SJSA1 (cell line): ENCODE results near the gene SDR42E2. TPM values are rescaled to one million over a fixed set of nuclear protein-coding genes. Genes with fewer than 3 reads are reported as not detected.
"Not testable (repeated sequence)": the region's sequence is repeated elsewhere in the genome, so short reads cannot be mapped to it uniquely, and the experiment has no call there.

Experiments used
- DNase-seq, 2 experiments: peaks; one replicate each; pipeline ENCODE4 v3.0.0-alpha.2; 2015 to 2020; ENCODE audit warnings: low spot score in 2 of 2, low read depth in 1 of 2
- H3K27ac ChIP-seq: fragments of 250-450 bp; sonication (Bioruptor Pico); 2 replicates; pipeline ENCODE4 v1.5.1; 2020; ENCODE audit warnings: mild to moderate bottlenecking, moderate library complexity
- H3K27me3 ChIP-seq: fragments of 250-450 bp; sonication (Bioruptor Pico); replicated peaks from 2 replicates; pipeline ENCODE4 v1.5.1; 2020; ENCODE audit warnings: mild to moderate bottlenecking, moderate library complexity
- H3K36me3 ChIP-seq: fragments of 250-450 bp; sonication (Bioruptor Pico); 2 replicates; pipeline ENCODE4 v1.5.1; 2020; ENCODE audit warnings: mild to moderate bottlenecking
- H3K4me1 ChIP-seq: fragments of 250-450 bp; sonication (Bioruptor Pico); replicated peaks from 2 replicates; pipeline ENCODE4 v1.6.1; 2021; ENCODE audit warnings: mild to moderate bottlenecking
- H3K4me3 ChIP-seq: fragments of 250-450 bp; sonication (Bioruptor Pico); 2 replicates; pipeline ENCODE4 v1.5.1; 2020; ENCODE audit warnings: mild to moderate bottlenecking
- H3K9me3 ChIP-seq: fragments of 250-450 bp; sonication (Bioruptor Pico); replicated peaks from 2 replicates; pipeline ENCODE4 v1.5.1; 2020; ENCODE audit warnings: mild to moderate bottlenecking
- total RNA-seq: library from RNA; depleted of rRNA; stranded (reverse); fragments of >200 nt; shearing (Covaris generic); gene quantifications from 2 replicates; pipeline ENCODE4 v1.2.3, GENCODE V29; 2014; rRNA removed

Gene SDR42E2
- total RNA-seq: not detected in 2 replicates

DNA sequence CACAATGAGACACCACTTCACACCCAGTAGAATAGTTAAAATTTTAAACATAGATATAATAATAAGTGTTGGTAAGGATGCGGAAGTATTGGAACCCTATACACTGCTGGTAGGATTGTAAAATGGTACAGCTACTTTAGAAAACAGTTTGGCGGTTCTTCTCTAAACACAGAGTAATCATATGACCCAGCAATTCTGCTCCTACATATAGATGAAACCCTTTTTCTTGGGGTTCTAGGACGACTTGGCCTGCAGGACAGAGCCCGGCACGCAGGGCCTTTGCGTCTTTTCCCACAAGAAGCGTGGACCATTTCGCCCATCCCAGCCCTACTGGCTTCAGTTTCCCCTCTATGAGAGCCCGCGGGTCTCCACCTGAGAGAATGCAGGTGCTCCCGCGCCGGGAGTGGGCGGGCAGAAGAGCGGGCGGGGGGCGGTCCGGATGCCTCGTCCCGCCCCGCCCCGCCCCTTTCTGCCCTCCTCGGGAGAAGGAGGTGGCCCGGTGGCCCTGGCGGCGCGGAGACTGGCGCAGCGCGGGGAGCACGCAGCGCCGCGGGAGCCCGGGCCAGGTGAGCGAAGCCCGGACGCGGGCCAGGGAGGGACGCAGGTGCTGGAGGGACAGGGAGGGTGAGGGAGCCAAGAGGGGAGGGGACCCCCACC lies at the start of gene SDR42E2:
SDR42E2 (plus strand) TSS at position 508 of the 657 bp plus-strand sequence. CDS start 3,077 bp downstream, outside the sequence.
- no peak for DNase-seq
- no peak within 1 kb of the TSS for H3K4me3 ChIP-seq
- no peak within 1 kb of the TSS for H3K27ac ChIP-seq
- peaks cover 21% of the 10 kb centered on the region for H3K27me3 ChIP-seq
- H3K4me1 ChIP-seq: no peaks in the 10 kb centered on the region
- 0 out of 2 replicates have a peak, but pooled peaks cover 3% of the 10 kb centered on the region for H3K9me3 ChIP-seq
- no peaks in the 10 kb centered on the region for H3K36me3 ChIP-seq

DNA sequence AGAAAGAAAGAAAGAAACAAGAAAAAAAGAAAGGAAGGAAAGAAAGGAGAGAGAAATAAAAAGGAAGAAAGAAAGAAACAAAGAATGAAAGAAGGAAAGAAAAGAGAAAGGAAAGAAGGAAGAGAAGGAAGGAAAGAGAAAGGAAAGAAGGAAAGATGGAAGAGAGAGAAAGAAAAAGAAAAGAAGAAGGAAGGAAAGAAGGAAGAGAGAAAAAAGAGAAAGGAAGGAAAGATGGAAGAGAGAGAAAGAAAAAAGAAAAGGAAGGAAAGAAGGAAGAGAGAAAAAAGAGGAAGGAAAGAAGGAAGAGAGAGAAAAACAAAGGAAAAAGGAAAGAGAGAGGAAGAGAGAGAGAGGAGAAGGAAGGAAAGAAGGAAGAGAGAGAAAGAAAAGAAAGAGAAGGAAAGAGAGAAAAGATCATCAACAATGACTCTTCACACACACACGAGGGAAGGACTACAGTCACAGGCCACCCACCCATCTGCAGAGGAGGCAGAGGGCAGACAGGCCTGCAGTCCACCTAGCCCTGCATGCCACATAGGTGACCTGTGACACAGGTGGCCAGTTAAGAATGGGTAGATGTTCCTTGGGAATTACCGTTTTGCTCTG lies 46.1 kb upstream of the SDR42E2 start:
- H3K27ac ChIP-seq: no peak overlapping the region
- DNase-seq: no peak

DNA sequence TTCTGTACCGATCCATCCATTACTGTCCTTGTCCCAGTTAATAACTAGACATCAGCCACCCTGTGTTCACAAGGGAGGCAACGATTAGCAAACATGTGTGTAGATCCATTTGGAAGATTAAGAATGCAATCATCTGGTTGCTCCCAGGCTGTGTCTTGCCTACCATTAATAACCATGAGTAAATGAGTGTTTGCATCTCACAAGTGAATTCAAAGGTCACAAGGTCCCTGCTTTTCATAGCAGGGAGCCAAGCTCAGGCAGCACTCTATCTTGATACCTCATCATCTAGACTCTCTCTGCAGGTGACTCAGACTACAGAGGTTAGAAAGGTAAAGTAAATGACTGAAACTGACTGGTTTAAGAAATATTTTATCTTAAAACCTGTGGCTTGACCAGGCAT lies 44.7 kb upstream of the SDR42E2 start:
- Histone ChIP-seq H3K9me3 (no peaks in the 10 kb centered on the region), H3K27ac (no peak overlapping the region), H3K27me3 (0 out of 2 replicates have a peak, but pooled peaks cover 5% of the 10 kb centered on the region), H3K4me1 (no peaks in the 10 kb centered on the region), H3K4me3 (no peak overlapping the region), H3K36me3 (no peaks in the 10 kb centered on the region)
- no peak for DNase-seq

More for the DNA sequence above, 46.1 kb upstream of the SDR42E2 start:
- Histone ChIP-seq H3K27me3 (peaks cover 5% of the 10 kb centered on the region), H3K4me3 (no peak overlapping the region), H3K36me3 (no peaks in the 10 kb centered on the region), H3K4me1 (no peaks in the 10 kb centered on the region), H3K9me3 (no peaks in the 10 kb centered on the region)

DNA sequence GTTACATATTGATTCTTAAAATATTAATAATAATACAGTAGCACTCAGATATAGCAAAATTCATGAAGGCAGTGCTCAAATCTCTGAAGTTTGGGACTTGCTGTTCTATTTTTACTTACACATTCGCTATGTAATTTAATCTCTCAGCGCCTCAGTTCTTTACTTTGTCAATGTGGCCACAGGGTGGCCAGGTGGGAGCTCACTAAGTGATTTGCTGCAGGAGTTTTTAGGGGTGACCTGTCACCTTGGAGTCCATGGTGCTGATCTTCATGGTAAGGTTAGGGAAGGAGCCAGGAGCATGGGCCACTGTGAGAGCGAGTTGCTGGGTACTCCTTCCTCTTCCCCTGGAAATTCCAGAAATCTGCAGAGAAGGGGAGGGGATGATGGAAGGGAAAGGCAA lies 41.9 kb upstream of the SDR42E2 start:
- H3K36me3 ChIP-seq: no peaks in the 10 kb centered on the region
- H3K9me3 ChIP-seq: no peaks in the 10 kb centered on the region
- H3K27me3 ChIP-seq: no peaks in the 10 kb centered on the region
- no peak overlapping the region for H3K4me3 ChIP-seq
- no peaks in the 10 kb centered on the region for H3K4me1 ChIP-seq
- no peak overlapping the region for H3K27ac ChIP-seq
- DNase-seq: no peak

DNA sequence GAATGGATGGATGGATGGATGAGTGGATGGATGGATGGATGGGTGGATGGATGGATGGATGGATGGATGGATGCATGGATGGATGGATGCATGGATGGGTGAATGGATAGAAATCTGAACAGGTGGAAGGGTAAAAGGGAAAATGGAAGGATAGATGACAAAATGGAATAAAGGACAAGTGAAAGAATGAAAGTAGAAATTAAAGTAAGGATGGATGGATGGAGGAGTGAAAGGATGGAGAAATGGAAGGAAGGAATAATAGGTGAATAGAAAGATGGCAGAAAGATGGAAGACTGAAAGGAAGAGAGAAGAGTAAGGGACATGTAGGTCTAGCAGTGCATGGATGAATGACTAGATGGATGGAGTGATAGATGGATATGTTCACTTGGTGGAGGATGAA lies 40.1 kb upstream of the SDR42E2 start:
- DNase-seq: no peak
- Histone ChIP-seq H3K4me1 (no peaks in the 10 kb centered on the region), H3K27ac (no peak overlapping the region), H3K4me3 (no peak overlapping the region), H3K9me3 (no peaks in the 10 kb centered on the region), H3K27me3 (no peaks in the 10 kb centered on the region), H3K36me3 (no peaks in the 10 kb centered on the region)

DNA sequence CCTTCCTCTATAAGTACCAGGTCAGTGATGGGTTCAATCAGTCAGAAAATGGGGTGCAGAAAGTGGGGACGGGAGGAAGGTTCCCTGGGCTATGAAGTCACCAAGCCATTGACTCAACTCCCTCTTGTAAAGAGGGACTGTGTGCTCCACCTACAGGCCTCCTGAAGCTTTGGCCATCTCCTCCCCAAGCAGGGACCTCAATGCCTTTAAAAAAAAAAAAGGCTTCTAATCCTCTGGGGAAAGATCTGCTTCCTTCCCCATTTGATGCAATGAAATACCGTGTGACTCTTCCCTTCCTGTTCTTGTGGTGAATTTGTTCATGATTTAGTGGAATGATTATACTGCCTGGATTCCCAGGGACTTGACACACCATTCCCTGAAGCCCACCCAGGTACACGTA lies 39.2 kb upstream of the SDR42E2 start:
- DNase-seq: no peak
- no peaks in the 10 kb centered on the region for H3K4me1 ChIP-seq
- no peak overlapping the region for H3K4me3 ChIP-seq

DNA sequence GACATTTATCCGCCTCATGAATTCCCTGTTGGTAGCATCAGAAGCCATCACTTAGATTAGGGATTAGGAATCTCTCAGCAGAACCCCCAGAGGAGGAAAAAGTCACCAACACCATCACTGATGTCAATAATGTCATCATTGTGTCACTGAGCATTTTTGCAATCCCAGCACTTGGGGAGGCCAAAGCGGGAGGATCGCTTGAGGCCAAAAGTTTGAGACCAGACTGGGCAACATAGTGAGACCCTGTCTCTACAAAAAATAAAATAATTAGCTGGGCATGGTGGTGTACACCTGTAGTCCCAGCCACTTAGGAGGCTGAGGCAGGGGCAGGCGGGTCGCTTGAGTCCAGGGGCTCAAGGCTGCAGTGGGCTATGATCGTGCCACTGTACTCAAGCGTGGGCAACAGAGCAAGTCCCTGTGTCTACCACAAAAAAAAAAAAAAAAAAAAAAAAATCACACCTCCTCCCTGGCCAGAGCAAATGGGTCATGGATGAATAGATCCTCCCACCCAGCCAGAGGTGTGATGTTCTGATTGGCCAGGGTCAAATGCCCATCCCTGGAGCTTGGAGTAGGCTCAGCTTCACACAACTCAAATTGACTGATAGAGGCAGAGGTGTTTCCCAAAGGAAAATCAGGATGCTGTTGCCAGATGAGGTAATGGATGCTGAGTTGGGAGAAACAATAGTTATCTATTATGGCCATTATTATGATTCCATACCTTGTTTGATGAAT lies 38.4 kb upstream of the SDR42E2 start:
- H3K4me1 ChIP-seq: no peaks in the 10 kb centered on the region
- no peak for DNase-seq
- H3K27me3 ChIP-seq: no peaks in the 10 kb centered on the region
- no peaks in the 10 kb centered on the region for H3K36me3 ChIP-seq
- 0 out of 2 replicates have a peak, but pooled peaks cover 3% of the 10 kb centered on the region for H3K9me3 ChIP-seq
- H3K27ac ChIP-seq: no peak overlapping the region
- no peak overlapping the region for H3K4me3 ChIP-seq

More for the DNA sequence above, 39.2 kb upstream of the SDR42E2 start:
- Histone ChIP-seq H3K9me3 (no peaks in the 10 kb centered on the region), H3K27me3 (no peaks in the 10 kb centered on the region), H3K27ac (no peak overlapping the region), H3K36me3 (no peaks in the 10 kb centered on the region)

DNA sequence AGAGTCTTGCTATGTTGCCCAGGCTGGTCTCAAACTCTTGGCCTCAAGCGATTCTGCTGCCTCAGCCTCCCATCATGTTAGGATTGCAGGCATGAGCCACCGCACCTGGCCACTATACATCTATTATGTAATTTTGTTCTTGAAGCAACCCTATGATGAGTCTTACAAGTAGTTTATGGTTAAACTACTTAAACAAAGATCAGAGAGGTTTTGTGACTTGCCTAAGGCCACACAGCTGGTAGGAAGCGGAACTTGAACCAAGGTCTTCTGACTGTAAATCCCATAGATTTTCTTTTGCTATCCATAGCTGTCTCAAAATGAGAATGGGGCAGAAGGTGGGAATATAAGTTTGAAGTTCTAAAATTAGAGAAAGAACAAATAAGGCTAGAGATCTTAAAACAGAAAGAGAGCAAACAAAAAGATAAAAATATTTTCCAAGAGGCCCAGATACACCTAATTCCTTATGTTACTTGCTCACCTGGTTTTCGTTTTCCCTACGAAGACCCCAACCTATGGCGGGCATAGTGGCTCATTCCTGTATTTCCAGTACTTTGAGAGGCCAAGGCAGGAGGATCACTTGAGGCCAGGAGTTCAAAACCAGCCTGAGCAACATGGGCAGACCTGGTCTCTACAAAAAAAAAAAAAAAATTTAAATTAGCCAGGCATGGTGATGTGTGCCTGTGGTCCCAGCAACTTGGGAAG lies 37.6 kb upstream of the SDR42E2 start:
- Histone ChIP-seq H3K27me3 (no peaks in the 10 kb centered on the region), H3K27ac (no peak overlapping the region), H3K36me3 (no peaks in the 10 kb centered on the region), H3K4me1 (no peaks in the 10 kb centered on the region), H3K9me3 (0 out of 2 replicates have a peak, but pooled peaks cover 3% of the 10 kb centered on the region), H3K4me3 (no peak overlapping the region)
- no peak for DNase-seq

DNA sequence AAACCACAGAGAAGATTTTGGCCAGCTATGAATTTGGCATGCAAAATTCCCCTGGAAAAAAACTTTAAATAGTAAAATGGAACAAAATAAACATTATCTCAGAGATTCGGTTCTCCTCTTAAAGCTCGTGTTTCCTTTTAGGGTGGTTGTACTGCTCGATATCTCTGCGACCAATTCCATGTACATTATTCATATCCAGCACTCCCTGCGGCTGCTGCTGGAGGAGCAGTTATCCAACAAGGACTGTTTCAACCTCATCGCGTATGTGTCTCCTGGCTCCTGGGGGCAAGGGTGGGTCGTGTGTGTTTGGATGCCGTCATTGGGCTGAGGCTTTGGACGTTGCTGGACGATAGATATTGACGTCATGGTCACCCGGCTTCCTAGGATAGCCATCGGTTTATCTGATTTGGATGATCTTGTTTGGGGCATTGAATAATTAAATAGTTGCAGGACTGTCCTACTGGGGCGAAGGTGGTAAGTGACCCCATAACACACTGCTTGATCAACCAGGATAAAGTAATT lies 36.2 kb upstream of the SDR42E2 start:
- H3K4me1 ChIP-seq: no peaks in the 10 kb centered on the region
- no peaks in the 10 kb centered on the region for H3K27me3 ChIP-seq
- DNase-seq: no peak
- H3K4me3 ChIP-seq: no peak overlapping the region
- H3K36me3 ChIP-seq: no peaks in the 10 kb centered on the region
- H3K9me3 ChIP-seq: 0 out of 2 replicates have a peak, but pooled peaks cover 3% of the 10 kb centered on the region
- H3K27ac ChIP-seq: no peak overlapping the region

DNA sequence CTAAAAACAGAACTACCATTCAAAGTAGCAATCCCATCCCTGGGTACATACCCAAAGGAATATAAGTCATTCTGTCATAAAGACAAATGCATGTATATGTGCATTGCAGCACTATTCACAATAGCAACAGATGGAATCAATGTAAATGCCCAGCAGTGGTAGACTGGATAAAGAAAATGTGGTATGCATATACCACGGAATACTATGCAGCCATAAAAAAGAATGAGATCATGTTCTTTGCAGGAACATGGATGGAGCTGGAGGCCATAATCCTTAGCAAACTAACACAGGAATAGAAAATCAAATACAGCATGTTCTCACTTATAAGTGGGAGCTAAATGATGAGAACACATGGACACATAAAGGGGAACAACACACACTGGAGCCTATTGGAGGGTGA lies 33.8 kb upstream of the SDR42E2 start:
- H3K9me3 ChIP-seq, H3K36me3 ChIP-seq, H3K27me3 ChIP-seq, H3K4me1 ChIP-seq, H3K4me3 ChIP-seq, DNase-seq, H3K27ac ChIP-seq: not testable (repeated sequence)

DNA sequence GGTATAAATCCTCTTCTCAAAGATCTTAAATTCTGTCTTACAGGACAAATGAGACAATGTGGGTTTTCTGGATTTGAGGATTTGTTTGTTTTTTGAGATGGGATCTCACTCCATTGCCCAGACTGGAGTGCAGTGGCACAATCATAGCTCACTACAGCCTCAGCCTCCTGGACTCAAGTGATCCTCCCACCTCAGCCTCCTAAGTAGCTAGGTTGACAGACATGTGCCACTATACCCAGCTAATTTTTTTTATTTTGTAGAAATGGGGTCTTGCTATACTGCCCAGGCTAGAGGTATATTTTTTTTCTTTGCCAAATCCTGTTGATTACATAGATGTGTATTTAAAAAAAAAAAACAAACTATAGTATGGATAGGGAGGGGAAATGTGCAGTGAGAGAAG lies 31.8 kb upstream of the SDR42E2 start:
- Histone ChIP-seq H3K4me3 (no peak overlapping the region), H3K27me3 (no peaks in the 10 kb centered on the region), H3K9me3 (0 out of 2 replicates have a peak, but pooled peaks cover 3% of the 10 kb centered on the region), H3K36me3 (no peaks in the 10 kb centered on the region), H3K27ac (no peak overlapping the region), H3K4me1 (no peaks in the 10 kb centered on the region)
- DNase-seq: no peak

DNA sequence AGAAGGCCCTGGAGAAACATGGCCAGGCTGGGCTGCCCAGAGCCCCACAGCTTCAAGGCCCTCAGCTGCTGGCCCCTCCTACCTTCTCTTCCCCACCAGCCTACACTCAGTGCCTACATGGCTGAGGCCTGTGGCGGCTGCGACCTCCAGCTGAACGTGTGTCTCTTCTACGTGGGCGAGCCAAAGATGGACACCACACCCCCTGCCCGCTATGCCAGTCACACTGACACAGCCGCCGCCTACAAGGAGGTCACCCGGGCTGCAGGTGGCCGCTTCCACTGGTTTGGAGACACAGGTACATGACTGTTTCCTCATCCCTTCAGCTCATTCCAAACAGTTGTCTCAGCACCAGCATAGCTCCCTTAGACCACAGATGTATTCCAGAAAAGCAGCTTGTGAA lies 29.5 kb upstream of the SDR42E2 start:
- no peak overlapping the region for H3K4me3 ChIP-seq
- DNase-seq: no peak
- 0 out of 2 replicates have a peak, but pooled peaks cover 3% of the 10 kb centered on the region for H3K9me3 ChIP-seq
- H3K36me3 ChIP-seq: no peaks in the 10 kb centered on the region
- H3K27ac ChIP-seq: no peak overlapping the region
- peaks cover 11% of the 10 kb centered on the region for H3K27me3 ChIP-seq
- no peaks in the 10 kb centered on the region for H3K4me1 ChIP-seq

DNA sequence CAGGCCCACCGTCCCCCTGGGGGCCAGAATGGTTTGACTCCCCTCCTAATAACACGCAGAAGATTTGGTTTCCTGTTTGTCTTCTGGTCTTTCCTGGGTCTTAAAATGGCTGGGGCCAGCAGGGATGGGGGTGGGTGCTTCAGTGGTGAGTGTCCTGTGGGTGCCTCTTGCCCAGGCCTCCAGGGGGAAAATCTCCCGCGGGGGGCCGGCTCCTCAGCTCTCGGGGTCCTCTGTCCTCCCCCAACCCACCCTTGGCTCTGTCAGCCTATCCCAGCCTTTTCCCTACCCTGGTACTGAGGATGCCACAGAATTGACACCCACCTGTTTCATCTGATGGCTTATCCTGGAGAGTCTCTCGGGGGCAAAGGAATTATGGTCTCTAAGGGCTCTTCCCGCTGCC lies 23.8 kb upstream of the SDR42E2 start:
- DNase-seq: no peak
- Histone ChIP-seq H3K4me3 (no peak overlapping the region), H3K36me3 (no peaks in the 10 kb centered on the region), H3K27ac (no peak overlapping the region), H3K4me1 (no peaks in the 10 kb centered on the region), H3K27me3 (peaks cover 31% of the 10 kb centered on the region), H3K9me3 (no peaks in the 10 kb centered on the region)
